ENCODE results near the gene PGAP1. TPM values are rescaled to one million over a fixed set of nuclear protein-coding genes. Genes with fewer than 3 reads are reported as not detected.

The PGAP1 gene
- total and polyA plus RNA-seq, 2 experiments from 2014 or later: 2.4 to 6.3 TPM

GRCh38 chr2:196935432-196935831, 8.9 kb upstream of the PGAP1 start:
- Histone ChIP-seq H3K9me3 (ENCODE audit: low read depth) (no peaks in the 10 kb centered on the region), H3K4me1 (ENCODE audit: insufficient read depth) (no peaks in the 10 kb centered on the region), H3K27me3 (replicated peaks; ENCODE audit: insufficient read depth) (no peaks in the 10 kb centered on the region), H3F3A (ENCODE audit: insufficient read depth) (no peaks in the 10 kb centered on the region), H3K79me2 (ENCODE audit: insufficient read depth) (no peaks in the 10 kb centered on the region), H2AFZ (no peak overlapping the region), H4K20me1 (ENCODE audit: insufficient read depth) (no peaks in the 10 kb centered on the region), H3K4me2 (ENCODE audit: unreplicated experiment) (no peak overlapping the region), H3K36me3 (ENCODE audit: low read depth) (no peaks in the 10 kb centered on the region), H3K9ac (no peak overlapping the region), H3K9me2 (ENCODE audit: insufficient read depth) (no peaks in the 10 kb centered on the region), H3K4me3 (no peak overlapping the region), H3K27ac (no peak overlapping the region)
- DNase-seq: no peak
- 38 to 41% methylated on average over 2 of the region's 2 CpGs for WGBS, 2 experiments (ENCODE audit: low coverage in 1 of 2, low lambda C conversion rate in 2 of 2, missing lambda C conversion rate in 2 of 2)
- TF ChIP-seq EZH2 (IDR thresholded peaks at IDR 0.05; ENCODE audit: insufficient read depth, poor library complexity, severe bottlenecking): no peak
- no peak for TF ChIP-seq EZH2phosphoT487 (IDR thresholded peaks at IDR 0.05; ENCODE audit: insufficient read depth, low read depth)
- in situ Hi-C loops (cut with MboI): no loop called here

GRCh38 chr2:196934672-196935071, 8.2 kb upstream of the PGAP1 start:
- H3K27me3 ChIP-seq (replicated peaks; ENCODE audit: insufficient read depth): no peaks in the 10 kb centered on the region
- H3K4me1 ChIP-seq (ENCODE audit: insufficient read depth): no peaks in the 10 kb centered on the region
- H3K79me2 ChIP-seq (ENCODE audit: insufficient read depth): no peaks in the 10 kb centered on the region
- in situ Hi-C loops (cut with MboI): no loop called here
- no peak overlapping the region for H3K27ac ChIP-seq
- no peak overlapping the region for H3K4me3 ChIP-seq
- H4K20me1 ChIP-seq (ENCODE audit: insufficient read depth): no peaks in the 10 kb centered on the region
- no peak for DNase-seq
- WGBS, 2 experiments (ENCODE audit: low coverage in 1 of 2, low lambda C conversion rate in 2 of 2, missing lambda C conversion rate in 2 of 2): 78 to 87% methylated on average over 1 of the region's 1 CpG
- TF ChIP-seq EZH2 (IDR thresholded peaks at IDR 0.05; ENCODE audit: insufficient read depth, poor library complexity, severe bottlenecking): no peak
- no peak for TF ChIP-seq EZH2phosphoT487 (IDR thresholded peaks at IDR 0.05; ENCODE audit: insufficient read depth, low read depth)
- H3K9me3 ChIP-seq (ENCODE audit: low read depth): no peaks in the 10 kb centered on the region
- H3K36me3 ChIP-seq (ENCODE audit: low read depth): no peaks in the 10 kb centered on the region
- no peak overlapping the region for H3K4me2 ChIP-seq (ENCODE audit: unreplicated experiment)
- H3F3A ChIP-seq (ENCODE audit: insufficient read depth): no peaks in the 10 kb centered on the region
- no peak overlapping the region for H2AFZ ChIP-seq
- H3K9me2 ChIP-seq (ENCODE audit: insufficient read depth): no peaks in the 10 kb centered on the region
- no peak overlapping the region for H3K9ac ChIP-seq

GRCh38 chr2:196931555-196931954, 5.0 kb upstream of the PGAP1 start:
- no peak overlapping the region for H3K4me2 ChIP-seq (ENCODE audit: unreplicated experiment)
- no peaks in the 10 kb centered on the region for H3K27me3 ChIP-seq (replicated peaks; ENCODE audit: insufficient read depth)
- in situ Hi-C loops (cut with MboI): no loop called here
- H3K4me1 ChIP-seq (ENCODE audit: insufficient read depth): 0 out of 2 replicates have a peak, but pooled peaks cover 7% of the 10 kb centered on the region
- H3F3A ChIP-seq (ENCODE audit: insufficient read depth): peaks cover 11% of the 10 kb centered on the region
- no peak overlapping the region for H2AFZ ChIP-seq
- H3K9me3 ChIP-seq (ENCODE audit: low read depth): no peaks in the 10 kb centered on the region
- H3K4me3 ChIP-seq: no peak overlapping the region
- 80 to 89% methylated on average over 2 of the region's 2 CpGs for WGBS, 2 experiments (ENCODE audit: low coverage in 1 of 2, low lambda C conversion rate in 2 of 2, missing lambda C conversion rate in 2 of 2)
- H3K79me2 ChIP-seq (ENCODE audit: insufficient read depth): no peaks in the 10 kb centered on the region
- no peaks in the 10 kb centered on the region for H4K20me1 ChIP-seq (ENCODE audit: insufficient read depth)
- no peaks in the 10 kb centered on the region for H3K36me3 ChIP-seq (ENCODE audit: low read depth)
- H3K9me2 ChIP-seq (ENCODE audit: insufficient read depth): no peaks in the 10 kb centered on the region
- TF ChIP-seq EZH2phosphoT487 (IDR thresholded peaks at IDR 0.05; ENCODE audit: insufficient read depth, low read depth) (no peak), EZH2 (IDR thresholded peaks at IDR 0.05; ENCODE audit: insufficient read depth, poor library complexity, severe bottlenecking) (no peak)
- no peak overlapping the region for H3K9ac ChIP-seq
- no peak overlapping the region for H3K27ac ChIP-seq
- no peak for DNase-seq

- Histone ChIP-seq H3K4me3 (peak overlapping the region; percentile 100), H3K4me1 (ENCODE audit: insufficient read depth) (peaks cover 19% of the 10 kb centered on the region), H3K4me2 (ENCODE audit: unreplicated experiment) (peak overlapping the region; percentile 99), H3K27ac (peak overlapping the region; percentile 71), H4K20me1 (ENCODE audit: insufficient read depth) (no peaks in the 10 kb centered on the region), H2AFZ (peak overlapping the region; percentile 100), H3K9ac (peak overlapping the region; percentile 94), H3K9me3 (ENCODE audit: low read depth) (no peaks in the 10 kb centered on the region), H3K36me3 (ENCODE audit: low read depth) (no peaks in the 10 kb centered on the region), H3F3A (ENCODE audit: insufficient read depth) (peaks cover 22% of the 10 kb centered on the region), H3K9me2 (ENCODE audit: insufficient read depth) (no peaks in the 10 kb centered on the region), H3K79me2 (ENCODE audit: insufficient read depth) (peaks cover 36% of the 10 kb centered on the region), H3K27me3 (replicated peaks; ENCODE audit: insufficient read depth) (no peaks in the 10 kb centered on the region)
- in situ Hi-C loops (cut with MboI): no loop called here
- DNase-seq: peak; percentile 79
- WGBS, 2 experiments (ENCODE audit: low coverage in 1 of 2, low lambda C conversion rate in 2 of 2, missing lambda C conversion rate in 2 of 2): 2 to 3% methylated on average over 22 of the region's 22 CpGs
- TF ChIP-seq EZH2 (IDR thresholded peaks at IDR 0.05; ENCODE audit: insufficient read depth, poor library complexity, severe bottlenecking) (no peak), EZH2phosphoT487 (IDR thresholded peaks at IDR 0.05; ENCODE audit: insufficient read depth, low read depth) (0 out of 2 replicates have a peak, but pooled peaks have one; percentile 37)
Observed at GRCh38 chr2:196927376-196928225, 1.1 kb upstream of the PGAP1 start.
